ENCODE results near the gene SF3B6. TPM values are rescaled to one million over a fixed set of nuclear protein-coding genes. Genes with fewer than 3 reads are reported as not detected.

SF3B6 gene
- total and polyA plus RNA-seq, 2 experiments from 2014 or later: 140 to 565 TPM

- TF ChIP-seq ETS1 (IDR thresholded peaks at IDR 0.05) (no peak), ZNF331 (CRISPR knock-in tag; IDR thresholded peaks at IDR 0.05; ENCODE audit: low read depth) (no peak), NANOG (IDR thresholded peaks at IDR 0.05; ENCODE audit: borderline replicate concordance) (no peak), ZNF114 (CRISPR knock-in tag; IDR thresholded peaks at IDR 0.05) (no peak)
Observed at GRCh38 chr2:24073816-24074215, 2.3 kb downstream of the SF3B6 start (continued).

- H3K79me2 ChIP-seq (replicated peaks; ENCODE audit: insufficient read depth): peaks cover 55% of the 10 kb centered on the region
- no peak for TF ChIP-seq EZH2 (IDR thresholded peaks at IDR 0.05; ENCODE audit: low read depth, unreplicated experiment)
- no peak for TF ChIP-seq ZNF331 (CRISPR knock-in tag; IDR thresholded peaks at IDR 0.05; ENCODE audit: low read depth)
- no peak for TF ChIP-seq JUNB (IDR thresholded peaks at IDR 0.05; ENCODE audit: unreplicated experiment)
- no peak for TF ChIP-seq POLR2AphosphoS5 (IDR thresholded peaks at IDR 0.05; ENCODE audit: low read depth)
- no peak for TF ChIP-seq CREB1 (CRISPR knock-in tag; IDR thresholded peaks at IDR 0.05; ENCODE audit: low read depth)
- no peak for TF ChIP-seq REST (IDR thresholded peaks at IDR 0.05; ENCODE audit: unreplicated experiment)
- TF ChIP-seq ETS1 (IDR thresholded peaks at IDR 0.05): no peak
- no peak for TF ChIP-seq CTCF (conservative IDR thresholded peaks at IDR 0.05; ENCODE audit: low read depth in 2 of 2)
- no peak for TF ChIP-seq EZH2phosphoT487 (IDR thresholded peaks at IDR 0.05; ENCODE audit: unreplicated experiment)
- no peak for TF ChIP-seq STAT1 (IDR thresholded peaks at IDR 0.05; ENCODE audit: unreplicated experiment)
- no peak for TF ChIP-seq NANOG (IDR thresholded peaks at IDR 0.05; ENCODE audit: borderline replicate concordance)
- no peak for TF ChIP-seq ZNF114 (CRISPR knock-in tag; IDR thresholded peaks at IDR 0.05)
Observed at GRCh38 chr2:24072259-24072658, 3.9 kb downstream of the SF3B6 start.

More at GRCh38 chr2:24072259-24072658, 3.9 kb downstream of the SF3B6 start:
- peaks cover 19% of the 10 kb centered on the region for H3F3A ChIP-seq (replicated peaks; ENCODE audit: low read depth)
- H3K27me3 Mint-ChIP-seq (ENCODE audit: insufficient read depth, low read depth, poor library complexity): peaks cover 3% of the 10 kb centered on the region
- no peak overlapping the region for H2AFZ ChIP-seq
- H3K4me3 ChIP-seq: no peak overlapping the region
- no peak overlapping the region for H3K4me3 Mint-ChIP-seq
- H3K9me3 Mint-ChIP-seq: no peaks in the 10 kb centered on the region
- no peak for DNase-seq (ENCODE audit: low spot score)
- H3K4me1 Mint-ChIP-seq: peaks cover 9% of the 10 kb centered on the region
- ATAC-seq: no peak
- H3K9me2 ChIP-seq (ENCODE audit: insufficient read depth): no peaks in the 10 kb centered on the region
- peaks cover 16% of the 10 kb centered on the region; the same call in 1 of the 2 replicates for H3K4me1 ChIP-seq (ENCODE audit: insufficient read depth)
- H3K36me3 ChIP-seq (ENCODE audit: insufficient read depth): peaks cover 28% of the 10 kb centered on the region
- no peak overlapping the region for H3K27ac ChIP-seq (ENCODE audit: low read depth)
- H3K27me3 ChIP-seq (ENCODE audit: insufficient read depth): no peaks in the 10 kb centered on the region
- peaks cover 41% of the 10 kb centered on the region for H3K36me3 Mint-ChIP-seq (ENCODE audit: low read depth)
- no peak overlapping the region for H3K27ac Mint-ChIP-seq
- no peak overlapping the region for H3K4me2 ChIP-seq
- H4K20me1 ChIP-seq (replicated peaks; ENCODE audit: insufficient read depth): peaks cover 3% of the 10 kb centered on the region; the same call in 1 of the 2 replicates
